Adrenal gland (tissue), 5 donors: ENCODE results near the gene AVPR2.

Experiments used
- CTCF ChIP-seq, 6 experiments: fragments of 450-650 bp in 4 of 6; fragments of 200-600 bp in 2 of 6; sonication (generic) in 1 of 6; IDR thresholded peaks; 1 replicate in 5 of 6; 2 replicates in 1 of 6; pipeline versions ENCODE4 v1.5.1 to v1.8.0; 2016 to 2021; ENCODE audit warnings: antibody characterized with exemption in 6 of 6, mild to moderate bottlenecking in 2 of 6, moderate library complexity in 1 of 6
- POLR2A ChIP-seq, 2 donors: fragments of 450-650 bp; IDR thresholded peaks; one replicate each; pipeline ENCODE4 v1.6.1; 2017; ENCODE audit warnings: antibody characterized with exemption in 2 of 2, mild to moderate bottlenecking in 2 of 2, moderate library complexity in 1 of 2
- donor health status: DM: no; HTN: no; CAD: no.

GRCh38 chrX:153910446-153910845 is 6.0 kb downstream of the AVPR2 start:
- TF ChIP-seq CTCF (IDR thresholded peaks at IDR 0.05) = no peak
- TF ChIP-seq POLR2A (IDR thresholded peaks at IDR 0.05) = no peak
